GM18861 (cell line): ENCODE measurements around the gene NGLY1.
A peak's percentile ranks its signal among the peaks of the same experiment; 100 is the strongest.

Source experiments
- ATAC-seq: cut with Tn5 transposase; IDR thresholded peaks from one replicate; pipeline ENCODE4 v1.9.1; 2021; ENCODE audit not compliant: unreplicated experiment

NGLY1 gene, protein sequence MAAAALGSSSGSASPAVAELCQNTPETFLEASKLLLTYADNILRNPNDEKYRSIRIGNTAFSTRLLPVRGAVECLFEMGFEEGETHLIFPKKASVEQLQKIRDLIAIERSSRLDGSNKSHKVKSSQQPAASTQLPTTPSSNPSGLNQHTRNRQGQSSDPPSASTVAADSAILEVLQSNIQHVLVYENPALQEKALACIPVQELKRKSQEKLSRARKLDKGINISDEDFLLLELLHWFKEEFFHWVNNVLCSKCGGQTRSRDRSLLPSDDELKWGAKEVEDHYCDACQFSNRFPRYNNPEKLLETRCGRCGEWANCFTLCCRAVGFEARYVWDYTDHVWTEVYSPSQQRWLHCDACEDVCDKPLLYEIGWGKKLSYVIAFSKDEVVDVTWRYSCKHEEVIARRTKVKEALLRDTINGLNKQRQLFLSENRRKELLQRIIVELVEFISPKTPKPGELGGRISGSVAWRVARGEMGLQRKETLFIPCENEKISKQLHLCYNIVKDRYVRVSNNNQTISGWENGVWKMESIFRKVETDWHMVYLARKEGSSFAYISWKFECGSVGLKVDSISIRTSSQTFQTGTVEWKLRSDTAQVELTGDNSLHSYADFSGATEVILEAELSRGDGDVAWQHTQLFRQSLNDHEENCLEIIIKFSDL

DNA sequence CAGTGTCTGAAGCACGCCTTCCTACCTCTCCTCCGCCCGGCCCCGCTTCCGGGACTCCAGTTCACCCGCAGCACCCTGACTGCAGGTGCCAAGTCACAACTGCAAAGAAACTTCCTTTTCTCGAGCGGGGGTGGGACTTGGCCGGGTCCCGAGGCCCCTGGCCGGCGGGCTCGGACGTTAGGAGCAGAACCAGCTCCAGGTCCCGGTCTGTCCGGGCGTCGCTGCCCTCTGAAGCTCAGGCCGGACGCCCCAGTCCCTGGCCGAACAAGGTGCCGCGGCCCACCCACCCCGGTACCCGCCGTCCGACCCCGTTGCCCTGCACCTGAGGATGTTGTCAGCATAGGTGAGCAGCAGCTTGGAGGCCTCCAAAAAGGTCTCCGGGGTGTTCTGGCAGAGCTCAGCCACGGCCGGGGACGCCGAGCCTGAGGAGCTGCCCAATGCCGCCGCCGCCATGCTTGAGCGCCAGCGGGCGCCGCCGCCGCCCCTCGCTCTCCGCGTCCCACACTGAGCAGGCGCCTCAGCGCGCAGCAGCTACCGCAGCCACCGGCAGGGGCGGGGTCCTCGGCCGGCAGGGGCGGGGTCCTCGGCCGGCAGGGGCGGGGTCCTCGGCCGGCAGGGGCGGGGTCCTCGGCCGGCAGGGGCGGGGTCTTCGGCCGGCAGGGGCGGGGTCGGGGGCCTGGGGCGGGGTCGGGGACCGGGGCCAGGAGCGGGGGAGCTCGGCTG is at the start of gene NGLY1:
Gene NGLY1 (minus strand): TSS at position 506 of the 723 bp plus-strand sequence. CDS start 53 bp downstream, at position 453.
- peak; percentile 62 for ATAC-seq

DNA sequence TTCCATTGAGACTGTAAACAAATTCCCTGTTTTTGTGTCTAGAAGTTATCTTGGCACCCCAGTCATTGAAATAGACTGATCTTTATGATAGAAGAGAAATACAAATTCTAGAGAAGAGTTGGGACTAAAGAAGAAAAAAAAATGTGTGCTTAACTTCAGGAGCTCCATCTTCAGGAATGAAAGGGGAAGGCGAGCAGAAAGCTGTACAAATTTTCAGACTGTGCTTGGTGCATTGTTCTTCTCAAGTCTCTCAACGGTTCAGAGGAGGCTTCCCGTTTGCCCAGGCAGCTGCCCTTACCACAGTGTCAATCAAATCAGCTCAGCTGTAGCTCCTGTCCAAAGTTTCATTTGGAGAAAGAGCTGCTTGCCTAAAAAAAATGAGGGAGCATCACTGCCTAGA is 48.3 kb upstream of the NGLY1 start:
- no peak for ATAC-seq

GRCh38 chr3:25830373-25831280 is 47.4 kb upstream of the NGLY1 start:
- no peak for ATAC-seq

- ATAC-seq = no peak
These were observed 43.3 kb upstream of the NGLY1 start for GRCh38 chr3:25826510-25826909.

GRCh38 chr3:25823314-25823713 is 40.1 kb upstream of the NGLY1 start:
- no peak for ATAC-seq

GRCh38 chr3:25821746-25822573 is 38.7 kb upstream of the NGLY1 start:
- ATAC-seq = no peak

GRCh38 chr3:25820816-25821486 is 37.7 kb upstream of the NGLY1 start:
- no peak for ATAC-seq

DNA sequence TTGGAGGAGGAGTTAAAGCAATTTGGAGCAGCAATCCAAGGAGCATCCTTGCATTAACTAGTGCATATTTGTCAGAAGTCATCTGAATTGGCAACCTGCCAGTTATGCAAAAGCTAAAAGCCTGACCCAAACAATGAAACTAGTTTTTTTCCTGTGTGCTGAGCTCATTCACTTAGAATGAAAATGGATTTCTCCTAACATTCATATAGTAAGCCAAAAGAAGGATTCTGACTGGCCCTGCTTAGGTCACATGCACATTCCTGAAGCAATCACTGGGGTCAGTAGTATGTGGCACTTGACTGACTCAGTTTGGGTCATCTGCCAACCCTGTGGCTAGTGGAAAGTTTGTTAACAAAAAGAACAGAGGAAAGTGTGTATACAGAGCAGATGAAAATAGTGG is 37.1 kb upstream of the NGLY1 start:
- ATAC-seq = no peak

GRCh38 chr3:25818335-25818734 is 35.1 kb upstream of the NGLY1 start:
- no peak for ATAC-seq

DNA sequence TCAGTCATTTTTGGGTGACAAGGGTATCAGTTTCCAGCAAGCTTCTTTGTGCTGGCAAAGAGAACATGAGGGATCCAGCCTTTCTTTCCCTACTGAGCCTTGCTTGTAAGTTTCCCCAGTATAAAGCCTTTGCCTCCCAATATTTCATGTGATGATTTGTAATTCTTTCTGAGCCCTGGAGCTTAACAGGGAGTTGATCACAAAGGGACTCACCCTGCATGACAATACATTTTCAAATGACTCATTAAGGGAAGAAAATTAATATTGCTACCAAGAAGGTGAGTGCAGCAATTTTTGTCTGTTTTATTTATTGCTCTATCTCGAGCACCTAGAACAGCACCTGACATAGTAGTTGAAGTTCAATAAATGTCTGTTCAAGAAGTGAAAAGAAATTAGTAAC is 34.4 kb upstream of the NGLY1 start:
- no peak for ATAC-seq

- no peak for ATAC-seq
These were observed 33.9 kb upstream of the NGLY1 start for GRCh38 chr3:25817107-25817506.

DNA sequence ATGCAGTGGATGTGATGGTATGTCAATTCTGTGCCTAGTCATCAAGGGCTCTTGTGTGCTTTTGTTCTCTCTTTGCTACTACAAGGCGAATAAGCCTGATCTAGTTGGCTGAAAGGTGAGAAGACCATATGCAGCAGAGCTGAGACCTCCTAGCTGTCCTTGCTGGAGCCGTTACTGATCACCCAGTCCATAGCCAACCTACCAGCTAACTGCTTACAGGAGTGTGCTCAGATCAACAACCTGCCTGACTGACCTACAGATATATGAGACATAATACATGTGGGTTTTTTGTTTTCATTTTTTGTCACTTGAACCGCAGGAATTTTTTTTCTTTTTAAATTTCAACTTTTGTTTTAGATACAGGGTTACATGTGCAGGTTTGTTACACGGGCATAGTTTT is 29.4 kb upstream of the NGLY1 start:
- ATAC-seq = no peak

DNA sequence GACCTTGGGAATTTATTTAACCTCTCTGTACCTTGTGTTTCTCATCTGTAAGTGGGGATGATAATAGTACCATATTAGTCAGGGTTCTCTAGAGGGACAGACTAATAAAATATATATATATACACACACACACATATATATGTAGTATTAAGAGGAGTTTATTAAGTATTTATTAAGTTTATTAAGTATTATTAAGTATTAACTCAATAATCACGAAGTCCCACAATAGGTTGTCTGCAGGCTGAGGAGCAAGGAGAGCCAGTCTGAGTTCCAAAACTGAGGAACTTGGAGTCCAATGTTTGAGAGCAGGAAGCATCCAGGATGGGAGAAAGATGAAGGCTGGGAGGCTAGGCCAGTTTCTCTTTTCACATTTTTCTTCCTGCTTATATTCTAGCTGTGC is 21.4 kb upstream of the NGLY1 start:
- ATAC-seq = no peak

GRCh38 chr3:25803833-25804232 is 20.6 kb upstream of the NGLY1 start:
- no peak for ATAC-seq

GRCh38 chr3:25801786-25802185 is 18.5 kb upstream of the NGLY1 start:
- no peak for ATAC-seq

GRCh38 chr3:25789596-25790556 is 6.6 kb upstream of the NGLY1 start, which contains the start of gene OXSM:
OXSM (plus strand) TSS chr3:25790090; CDS start chr3:25791021, 931 bp downstream.
- ATAC-seq = peak; percentile 89

DNA sequence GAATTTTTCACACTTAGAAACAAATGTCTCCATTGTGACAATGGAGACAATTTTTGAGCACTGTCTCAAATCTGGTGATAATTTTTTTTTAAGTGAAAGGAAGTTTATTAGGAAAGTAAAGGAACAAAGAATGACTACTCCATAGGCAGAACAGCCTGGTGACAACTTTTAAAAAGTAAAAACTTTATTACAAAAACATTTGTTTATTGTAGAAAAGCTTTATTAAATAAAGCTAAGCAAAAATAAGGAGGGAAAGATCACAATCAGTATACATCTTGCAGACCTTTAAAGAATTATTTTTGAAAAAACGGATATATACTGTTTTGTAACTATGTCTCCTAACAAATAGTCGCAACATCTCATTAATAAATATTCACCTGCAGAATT is 6.0 kb upstream of the NGLY1 start:
- no peak for ATAC-seq

- no peak for ATAC-seq
These were observed 4.4 kb upstream of the NGLY1 start for GRCh38 chr3:25787689-25788088.
